ENCODE results near the gene TMEM94.

The TMEM94 gene

GRCh38 chr17:75502721-75503329 lies 46.4 kb downstream of the TMEM94 start:
- peaks cover 25% of the 10 kb centered on the region for H3K36me3 ChIP-seq (ENCODE audit: control insufficient read depth, insufficient read depth, low read length)

GRCh38 chr17:75503337-75503950 lies 47.0 kb downstream of the TMEM94 start:
- H3K4me3 ChIP-seq (ENCODE audit: low read depth, low read length): no peak overlapping the region
- no peak overlapping the region for H3K9ac ChIP-seq (ENCODE audit: low read depth, low read length)
- no peaks in the 10 kb centered on the region for H3K27me3 ChIP-seq (ENCODE audit: control insufficient read depth, insufficient read depth, low read length)
- no peaks in the 10 kb centered on the region for H3K9me3 ChIP-seq (ENCODE audit: control insufficient read depth, insufficient read depth, low read length)
- peaks cover 25% of the 10 kb centered on the region for H3K36me3 ChIP-seq (ENCODE audit: control insufficient read depth, insufficient read depth, low read length)
- no peaks in the 10 kb centered on the region for H3K4me1 ChIP-seq (ENCODE audit: control insufficient read depth, insufficient read depth, low read length)

More at GRCh38 chr17:75502721-75503329, 46.4 kb downstream of the TMEM94 start:
- no peak overlapping the region for H3K9ac ChIP-seq (ENCODE audit: low read depth, low read length)
- no peaks in the 10 kb centered on the region for H3K4me1 ChIP-seq (ENCODE audit: control insufficient read depth, insufficient read depth, low read length)
- no peaks in the 10 kb centered on the region for H3K9me3 ChIP-seq (ENCODE audit: control insufficient read depth, insufficient read depth, low read length)
- no peaks in the 10 kb centered on the region for H3K27me3 ChIP-seq (ENCODE audit: control insufficient read depth, insufficient read depth, low read length)
- H3K4me3 ChIP-seq (ENCODE audit: low read depth, low read length): no peak overlapping the region

GRCh38 chr17:75503976-75504346 lies 47.5 kb downstream of the TMEM94 start:
- no peaks in the 10 kb centered on the region for H3K9me3 ChIP-seq (ENCODE audit: control insufficient read depth, insufficient read depth, low read length)
- no peaks in the 10 kb centered on the region for H3K27me3 ChIP-seq (ENCODE audit: control insufficient read depth, insufficient read depth, low read length)
- no peak overlapping the region for H3K9ac ChIP-seq (ENCODE audit: low read depth, low read length)
- no peak overlapping the region for H3K4me3 ChIP-seq (ENCODE audit: low read depth, low read length)
- H3K36me3 ChIP-seq (ENCODE audit: control insufficient read depth, insufficient read depth, low read length): peaks cover 27% of the 10 kb centered on the region
- no peaks in the 10 kb centered on the region for H3K4me1 ChIP-seq (ENCODE audit: control insufficient read depth, insufficient read depth, low read length)

GRCh38 chr17:75504347-75505151 lies 48.1 kb downstream of the TMEM94 start:
- no peak overlapping the region for H3K4me3 ChIP-seq (ENCODE audit: low read depth, low read length)
- no peaks in the 10 kb centered on the region for H3K9me3 ChIP-seq (ENCODE audit: control insufficient read depth, insufficient read depth, low read length)
- peaks cover 30% of the 10 kb centered on the region for H3K36me3 ChIP-seq (ENCODE audit: control insufficient read depth, insufficient read depth, low read length)
- H3K4me1 ChIP-seq (ENCODE audit: control insufficient read depth, insufficient read depth, low read length): no peaks in the 10 kb centered on the region
- no peak overlapping the region for H3K9ac ChIP-seq (ENCODE audit: low read depth, low read length)
- H3K27me3 ChIP-seq (ENCODE audit: control insufficient read depth, insufficient read depth, low read length): no peaks in the 10 kb centered on the region

- Histone ChIP-seq H3K4me3 (ENCODE audit: low read depth, low read length) (no peak overlapping the region), H3K27me3 (ENCODE audit: control insufficient read depth, insufficient read depth, low read length) (no peaks in the 10 kb centered on the region), H3K36me3 (ENCODE audit: control insufficient read depth, insufficient read depth, low read length) (peaks cover 28% of the 10 kb centered on the region), H3K9ac (ENCODE audit: low read depth, low read length) (no peak overlapping the region), H3K4me1 (ENCODE audit: control insufficient read depth, insufficient read depth, low read length) (no peaks in the 10 kb centered on the region), H3K9me3 (ENCODE audit: control insufficient read depth, insufficient read depth, low read length) (no peaks in the 10 kb centered on the region)
Observed at GRCh38 chr17:75505152-75505409, 48.6 kb downstream of the TMEM94 start.

- Histone ChIP-seq H3K4me1 (ENCODE audit: control insufficient read depth, insufficient read depth, low read length) (no peaks in the 10 kb centered on the region), H3K36me3 (ENCODE audit: control insufficient read depth, insufficient read depth, low read length) (peaks cover 25% of the 10 kb centered on the region), H3K4me3 (ENCODE audit: low read depth, low read length) (no peak overlapping the region), H3K9me3 (ENCODE audit: control insufficient read depth, insufficient read depth, low read length) (no peaks in the 10 kb centered on the region), H3K9ac (ENCODE audit: low read depth, low read length) (no peak overlapping the region), H3K27me3 (ENCODE audit: control insufficient read depth, insufficient read depth, low read length) (no peaks in the 10 kb centered on the region)
Observed at GRCh38 chr17:75505640-75506039, 49.2 kb downstream of the TMEM94 start.

GRCh38 chr17:75506134-75506533 lies 49.7 kb downstream of the TMEM94 start:
- no peaks in the 10 kb centered on the region for H3K9me3 ChIP-seq (ENCODE audit: control insufficient read depth, insufficient read depth, low read length)
- H3K27me3 ChIP-seq (ENCODE audit: control insufficient read depth, insufficient read depth, low read length): no peaks in the 10 kb centered on the region
- H3K4me3 ChIP-seq (ENCODE audit: low read depth, low read length): no peak overlapping the region
- H3K9ac ChIP-seq (ENCODE audit: low read depth, low read length): no peak overlapping the region
- H3K4me1 ChIP-seq (ENCODE audit: control insufficient read depth, insufficient read depth, low read length): no peaks in the 10 kb centered on the region
- peaks cover 20% of the 10 kb centered on the region for H3K36me3 ChIP-seq (ENCODE audit: control insufficient read depth, insufficient read depth, low read length)

GRCh38 chr17:75506888-75507287 lies 50.5 kb downstream of the TMEM94 start:
- H3K4me3 ChIP-seq (ENCODE audit: low read depth, low read length): no peak overlapping the region
- H3K9me3 ChIP-seq (ENCODE audit: control insufficient read depth, insufficient read depth, low read length): no peaks in the 10 kb centered on the region
- no peak overlapping the region for H3K9ac ChIP-seq (ENCODE audit: low read depth, low read length)
- no peaks in the 10 kb centered on the region for H3K27me3 ChIP-seq (ENCODE audit: control insufficient read depth, insufficient read depth, low read length)
- H3K36me3 ChIP-seq (ENCODE audit: control insufficient read depth, insufficient read depth, low read length): peaks cover 23% of the 10 kb centered on the region
- no peaks in the 10 kb centered on the region for H3K4me1 ChIP-seq (ENCODE audit: control insufficient read depth, insufficient read depth, low read length)

GRCh38 chr17:75507733-75508719 lies 51.6 kb downstream of the TMEM94 start:
- H3K9ac ChIP-seq (ENCODE audit: low read depth, low read length): no peak overlapping the region
- H3K9me3 ChIP-seq (ENCODE audit: control insufficient read depth, insufficient read depth, low read length): no peaks in the 10 kb centered on the region
- peaks cover 25% of the 10 kb centered on the region for H3K36me3 ChIP-seq (ENCODE audit: control insufficient read depth, insufficient read depth, low read length)
- no peaks in the 10 kb centered on the region for H3K4me1 ChIP-seq (ENCODE audit: control insufficient read depth, insufficient read depth, low read length)
- no peak overlapping the region for H3K4me3 ChIP-seq (ENCODE audit: low read depth, low read length)
- no peaks in the 10 kb centered on the region for H3K27me3 ChIP-seq (ENCODE audit: control insufficient read depth, insufficient read depth, low read length)

GRCh38 chr17:75508931-75509361 lies 52.5 kb downstream of the TMEM94 start:
- no peak overlapping the region for H3K4me3 ChIP-seq (ENCODE audit: low read depth, low read length)
- H3K27me3 ChIP-seq (ENCODE audit: control insufficient read depth, insufficient read depth, low read length): no peaks in the 10 kb centered on the region
- H3K9ac ChIP-seq (ENCODE audit: low read depth, low read length): no peak overlapping the region
- peaks cover 28% of the 10 kb centered on the region for H3K36me3 ChIP-seq (ENCODE audit: control insufficient read depth, insufficient read depth, low read length)
- no peaks in the 10 kb centered on the region for H3K4me1 ChIP-seq (ENCODE audit: control insufficient read depth, insufficient read depth, low read length)
- H3K9me3 ChIP-seq (ENCODE audit: control insufficient read depth, insufficient read depth, low read length): no peaks in the 10 kb centered on the region

- no peak overlapping the region for H3K4me3 ChIP-seq (ENCODE audit: low read depth, low read length)
- no peak overlapping the region for H3K9ac ChIP-seq (ENCODE audit: low read depth, low read length)
- H3K27me3 ChIP-seq (ENCODE audit: control insufficient read depth, insufficient read depth, low read length): no peaks in the 10 kb centered on the region
- peaks cover 24% of the 10 kb centered on the region for H3K36me3 ChIP-seq (ENCODE audit: control insufficient read depth, insufficient read depth, low read length)
- no peaks in the 10 kb centered on the region for H3K9me3 ChIP-seq (ENCODE audit: control insufficient read depth, insufficient read depth, low read length)
- H3K4me1 ChIP-seq (ENCODE audit: control insufficient read depth, insufficient read depth, low read length): no peaks in the 10 kb centered on the region
Observed at GRCh38 chr17:75509528-75510258, 53.3 kb downstream of the TMEM94 start.
